Measurements from ENCODE around the gene RELN. TPM values are rescaled to one million over a fixed set of nuclear protein-coding genes. Genes with fewer than 3 reads are reported as not detected.

Gene RELN
- total RNA-seq, 1 donor from 2014 or later, result 7.4 TPM

- TF ChIP-seq POLR2A (IDR thresholded peaks at IDR 0.05), result no peak
Measured at GRCh38 chr7:103966593-103967277, 22.7 kb downstream of the RELN start.

GRCh38 chr7:103964269-103964668 lies 25.2 kb downstream of the RELN start:
- no peak overlapping the region for H3K4me3 ChIP-seq
- TF ChIP-seq CTCF (IDR thresholded peaks at IDR 0.05) (no peak), POLR2AphosphoS5 (IDR thresholded peaks at IDR 0.05; ENCODE audit: insufficient read depth in 1 of 2, low read depth in 1 of 2) (no peak), POLR2A (IDR thresholded peaks at IDR 0.05) (no peak)
- no peak for DNase-seq (ENCODE audit: extremely low spot score in 2 of 2)
- no peaks in the 10 kb centered on the region for H3K9me3 ChIP-seq
- no peaks in the 10 kb centered on the region for H3K36me3 ChIP-seq
- intact Hi-C loops (cut with DNase I), result no loop called here
- no peaks in the 10 kb centered on the region for H3K4me1 ChIP-seq
- no peaks in the 10 kb centered on the region for H3K27me3 ChIP-seq
- H3K27ac ChIP-seq, result no peak overlapping the region

More at GRCh38 chr7:103966593-103967277, 22.7 kb downstream of the RELN start:
- Histone ChIP-seq H3K4me3 (no peak overlapping the region), H3K27ac (no peak overlapping the region), H3K9me3 (no peaks in the 10 kb centered on the region), H3K36me3 (no peaks in the 10 kb centered on the region), H3K27me3 (no peaks in the 10 kb centered on the region), H3K4me1 (no peaks in the 10 kb centered on the region)
- intact Hi-C loops (cut with DNase I), result no loop called here
- no peak for DNase-seq (ENCODE audit: extremely low spot score in 2 of 2)

GRCh38 chr7:103962070-103962469 lies 27.4 kb downstream of the RELN start:
- intact Hi-C loops (cut with DNase I), result no loop called here
- Histone ChIP-seq H3K9me3 (no peaks in the 10 kb centered on the region), H3K36me3 (no peaks in the 10 kb centered on the region), H3K4me3 (no peak overlapping the region), H3K27ac (no peak overlapping the region), H3K4me1 (no peaks in the 10 kb centered on the region), H3K27me3 (no peaks in the 10 kb centered on the region)
- no peak for DNase-seq (ENCODE audit: extremely low spot score in 2 of 2)
- TF ChIP-seq POLR2AphosphoS5 (IDR thresholded peaks at IDR 0.05; ENCODE audit: insufficient read depth in 1 of 2, low read depth in 1 of 2), result no peak
- TF ChIP-seq POLR2A (IDR thresholded peaks at IDR 0.05), result no peak
- no peak for TF ChIP-seq CTCF (IDR thresholded peaks at IDR 0.05)

GRCh38 chr7:103958284-103958818 lies 31.1 kb downstream of the RELN start:
- no peak overlapping the region for H3K4me3 ChIP-seq
- intact Hi-C loops (cut with DNase I), result no loop called here
- no peaks in the 10 kb centered on the region for H3K36me3 ChIP-seq
- no peaks in the 10 kb centered on the region for H3K27me3 ChIP-seq
- H3K27ac ChIP-seq, result no peak overlapping the region
- H3K4me1 ChIP-seq, result no peaks in the 10 kb centered on the region
- H3K9me3 ChIP-seq, result no peaks in the 10 kb centered on the region
- no peak for DNase-seq (ENCODE audit: extremely low spot score in 2 of 2)
- TF ChIP-seq POLR2AphosphoS5 (IDR thresholded peaks at IDR 0.05; ENCODE audit: insufficient read depth in 1 of 2, low read depth in 1 of 2) (no peak), POLR2A (IDR thresholded peaks at IDR 0.05) (no peak), CTCF (IDR thresholded peaks at IDR 0.05) (no peak)

GRCh38 chr7:103955985-103956384 lies 33.5 kb downstream of the RELN start:
- no peak for DNase-seq (ENCODE audit: extremely low spot score in 2 of 2)
- intact Hi-C loops (cut with DNase I), result no loop called here
- no peaks in the 10 kb centered on the region for H3K27me3 ChIP-seq
- TF ChIP-seq POLR2AphosphoS5 (IDR thresholded peaks at IDR 0.05; ENCODE audit: insufficient read depth in 1 of 2, low read depth in 1 of 2) (no peak), CTCF (IDR thresholded peaks at IDR 0.05) (no peak), POLR2A (IDR thresholded peaks at IDR 0.05) (no peak)
- H3K4me1 ChIP-seq, result no peaks in the 10 kb centered on the region
- H3K36me3 ChIP-seq, result no peaks in the 10 kb centered on the region
- no peak overlapping the region for H3K27ac ChIP-seq
- H3K4me3 ChIP-seq, result no peak overlapping the region
- no peaks in the 10 kb centered on the region for H3K9me3 ChIP-seq
